Measurements from ENCODE around the gene FAM50A. TPM values are rescaled to one million over a fixed set of nuclear protein-coding genes. Genes with fewer than 3 reads are reported as not detected.

Gene FAM50A
- total RNA-seq, 4 donors from 2014 or later, result 15.9 to 27.3 (median 19.6) TPM

DNA sequence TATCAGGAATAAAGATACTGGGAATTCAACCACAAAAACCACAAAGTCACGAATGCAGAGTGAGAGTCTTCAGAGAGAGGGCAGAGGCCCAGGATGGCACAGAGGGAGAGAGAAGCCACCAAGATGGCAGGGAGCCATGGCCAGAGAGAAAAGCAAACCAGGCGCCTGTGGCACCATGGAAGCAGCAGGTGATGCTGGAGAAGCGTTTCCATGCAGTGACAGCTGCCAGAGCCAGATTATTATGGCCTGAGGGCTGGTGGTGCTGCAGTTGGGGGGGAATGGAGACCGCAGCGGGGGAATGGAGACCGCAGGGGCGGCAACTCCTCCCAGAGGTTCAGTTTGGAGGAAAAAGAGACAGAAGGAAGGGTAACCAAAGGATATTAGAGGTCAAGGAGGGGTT lies 26.8 kb upstream of the FAM50A start:
- WGBS, 2 donors, result 67 to 75% methylated on average over 5 to 7 of the region's 7 CpGs
- Histone ChIP-seq H3K27me3 (no peaks in the 10 kb centered on the region), H3K4me3 (no peak overlapping the region), H3K36me3 (peaks cover 0 to 36% (median 6%) of the 10 kb centered on the region in 3 donors), H3K4me1 (peaks cover 0 to 14% (median 5%) of the 10 kb centered on the region in 3 donors), H3K27ac (no peak overlapping the region), H3K9me3 (no peaks in the 10 kb centered on the region)
- TF ChIP-seq, protein P1, sequence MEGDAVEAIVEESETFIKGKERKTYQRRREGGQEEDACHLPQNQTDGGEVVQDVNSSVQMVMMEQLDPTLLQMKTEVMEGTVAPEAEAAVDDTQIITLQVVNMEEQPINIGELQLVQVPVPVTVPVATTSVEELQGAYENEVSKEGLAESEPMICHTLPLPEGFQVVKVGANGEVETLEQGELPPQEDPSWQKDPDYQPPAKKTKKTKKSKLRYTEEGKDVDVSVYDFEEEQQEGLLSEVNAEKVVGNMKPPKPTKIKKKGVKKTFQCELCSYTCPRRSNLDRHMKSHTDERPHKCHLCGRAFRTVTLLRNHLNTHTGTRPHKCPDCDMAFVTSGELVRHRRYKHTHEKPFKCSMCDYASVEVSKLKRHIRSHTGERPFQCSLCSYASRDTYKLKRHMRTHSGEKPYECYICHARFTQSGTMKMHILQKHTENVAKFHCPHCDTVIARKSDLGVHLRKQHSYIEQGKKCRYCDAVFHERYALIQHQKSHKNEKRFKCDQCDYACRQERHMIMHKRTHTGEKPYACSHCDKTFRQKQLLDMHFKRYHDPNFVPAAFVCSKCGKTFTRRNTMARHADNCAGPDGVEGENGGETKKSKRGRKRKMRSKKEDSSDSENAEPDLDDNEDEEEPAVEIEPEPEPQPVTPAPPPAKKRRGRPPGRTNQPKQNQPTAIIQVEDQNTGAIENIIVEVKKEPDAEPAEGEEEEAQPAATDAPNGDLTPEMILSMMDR (IDR thresholded peaks at IDR 0.05), result no peak
- TF ChIP-seq POLR2A (IDR thresholded peaks at IDR 0.05), result no peak
- intact Hi-C loops (cut with DNase I), result no loop called here
- DNase-seq, result no peak

DNA sequence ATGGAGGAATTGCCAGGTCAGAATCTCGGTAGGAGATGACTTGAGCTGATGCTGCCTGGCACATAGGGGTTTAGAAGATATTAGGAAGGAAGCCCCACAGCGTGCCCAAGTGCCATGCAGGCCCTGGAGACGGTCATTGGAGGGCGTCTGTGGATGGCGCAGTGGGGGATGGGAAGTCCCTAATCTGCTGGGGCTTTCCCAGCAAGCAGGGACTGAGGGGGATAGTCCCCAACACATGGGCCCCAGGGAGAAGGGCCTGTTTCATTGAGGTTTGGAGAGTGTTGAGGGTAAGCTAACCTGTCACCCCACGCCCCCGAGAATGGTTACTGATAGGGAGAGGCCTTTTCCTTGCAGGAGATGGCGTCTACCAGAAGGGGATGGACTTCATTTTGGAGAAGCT lies 24.8 kb upstream of the FAM50A start:
- intact Hi-C loops (cut with DNase I), result no loop called here
- no peak for DNase-seq
- WGBS, 2 donors, result 85 to 89% methylated on average over 5 to 8 of the region's 8 CpGs
- H3K27ac ChIP-seq, result peak overlapping the region in 1 of 4 donors; percentile 14
- no peaks in the 10 kb centered on the region for H3K4me1 ChIP-seq
- peaks cover 0 to 26% (median 6%) of the 10 kb centered on the region in 3 donors for H3K36me3 ChIP-seq
- no peak overlapping the region for H3K4me3 ChIP-seq
- TF ChIP-seq POLR2A (IDR thresholded peaks at IDR 0.05), result no peak
- TF ChIP-seq, protein P1 (IDR thresholded peaks at IDR 0.05), result no peak
- H3K9me3 ChIP-seq, result no peaks in the 10 kb centered on the region
- H3K27me3 ChIP-seq, result no peaks in the 10 kb centered on the region

DNA sequence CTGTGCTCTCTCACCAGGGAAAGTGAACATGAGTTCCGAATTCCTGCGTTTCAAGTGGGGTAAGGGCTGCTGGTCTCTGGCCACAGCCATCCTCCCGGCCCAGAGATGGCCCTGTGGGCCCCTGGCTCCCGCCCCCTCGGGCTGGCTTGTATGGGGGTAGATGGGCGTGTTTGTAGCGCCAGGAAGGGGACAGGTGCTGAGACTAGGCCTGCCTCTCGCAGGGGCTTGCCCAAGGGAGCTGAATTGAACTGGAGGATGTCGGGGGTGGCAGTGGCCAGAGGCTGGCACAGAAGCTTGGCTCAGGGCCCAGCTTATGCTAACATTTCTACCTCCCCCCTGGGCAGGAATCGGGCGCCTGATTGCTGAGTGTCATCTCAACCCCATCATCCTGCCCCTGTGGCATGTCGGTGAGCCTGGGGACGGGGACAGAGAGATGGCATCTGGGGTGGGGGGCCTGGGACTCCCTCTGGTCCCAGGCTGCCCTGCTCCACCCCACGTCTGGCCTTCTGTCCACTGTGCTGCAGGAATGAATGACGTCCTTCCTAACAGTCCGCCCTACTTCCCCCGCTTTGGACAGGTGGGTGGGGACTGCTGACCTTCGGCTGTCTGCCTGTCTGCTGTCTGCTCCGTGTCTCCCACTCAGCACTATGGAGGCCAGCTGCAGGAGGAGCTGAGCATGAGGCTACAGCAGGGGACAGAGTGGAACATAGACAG lies 24.1 kb upstream of the FAM50A start:
- H3K27ac ChIP-seq, result peak overlapping the region in 2 of 4 donors; percentile 14 to 46

DNA sequence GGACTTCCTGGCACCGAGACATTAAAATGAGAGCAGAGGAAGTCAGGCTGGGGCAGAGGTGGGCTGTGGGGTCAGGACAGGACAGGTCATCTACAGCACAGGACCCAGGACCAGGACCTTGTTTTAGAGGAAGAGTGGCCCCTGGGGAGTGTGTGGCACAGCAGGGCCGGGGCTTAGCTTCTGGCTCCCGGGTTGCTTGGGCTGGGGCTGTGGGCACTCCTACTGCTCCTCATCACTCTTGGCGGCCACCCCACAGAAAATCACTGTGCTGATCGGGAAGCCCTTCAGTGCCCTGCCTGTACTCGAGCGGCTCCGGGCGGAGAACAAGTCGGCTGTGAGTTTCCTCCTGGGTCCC lies 23.6 kb upstream of the FAM50A start:
- H3K27me3 ChIP-seq, result no peaks in the 10 kb centered on the region
- H3K9me3 ChIP-seq, result no peaks in the 10 kb centered on the region
- no peak for TF ChIP-seq POLR2A (IDR thresholded peaks at IDR 0.05)
- TF ChIP-seq, protein P1 (IDR thresholded peaks at IDR 0.05), result no peak
- no peak for DNase-seq
- H3K27ac ChIP-seq, result no peak overlapping the region
- H3K4me1 ChIP-seq, result no peaks in the 10 kb centered on the region
- H3K36me3 ChIP-seq, result peaks cover 0 to 20% (median 6%) of the 10 kb centered on the region in 3 donors
- 78% methylated on average over 10 of the region's 10 CpGs; no CpG with 5 or more reads in 1 of the 2 donors for WGBS, 2 donors
- no peak overlapping the region for H3K4me3 ChIP-seq
- intact Hi-C loops (cut with DNase I), result no loop called here

More for the DNA sequence above, 24.1 kb upstream of the FAM50A start:
- 20 to 46% methylated on average over 1 to 5 of the region's 19 CpGs for WGBS, 2 donors
- TF ChIP-seq POLR2A (IDR thresholded peaks at IDR 0.05), result no peak
- TF ChIP-seq, protein P1 (IDR thresholded peaks at IDR 0.05), result no peak
- H3K4me3 ChIP-seq, result no peak overlapping the region
- H3K27me3 ChIP-seq, result no peaks in the 10 kb centered on the region
- no peaks in the 10 kb centered on the region for H3K4me1 ChIP-seq
- H3K9me3 ChIP-seq, result no peaks in the 10 kb centered on the region
- no peak for DNase-seq
- peaks cover 0 to 25% (median 6%) of the 10 kb centered on the region in 3 donors for H3K36me3 ChIP-seq
- intact Hi-C loops (cut with DNase I), result no loop called here

DNA sequence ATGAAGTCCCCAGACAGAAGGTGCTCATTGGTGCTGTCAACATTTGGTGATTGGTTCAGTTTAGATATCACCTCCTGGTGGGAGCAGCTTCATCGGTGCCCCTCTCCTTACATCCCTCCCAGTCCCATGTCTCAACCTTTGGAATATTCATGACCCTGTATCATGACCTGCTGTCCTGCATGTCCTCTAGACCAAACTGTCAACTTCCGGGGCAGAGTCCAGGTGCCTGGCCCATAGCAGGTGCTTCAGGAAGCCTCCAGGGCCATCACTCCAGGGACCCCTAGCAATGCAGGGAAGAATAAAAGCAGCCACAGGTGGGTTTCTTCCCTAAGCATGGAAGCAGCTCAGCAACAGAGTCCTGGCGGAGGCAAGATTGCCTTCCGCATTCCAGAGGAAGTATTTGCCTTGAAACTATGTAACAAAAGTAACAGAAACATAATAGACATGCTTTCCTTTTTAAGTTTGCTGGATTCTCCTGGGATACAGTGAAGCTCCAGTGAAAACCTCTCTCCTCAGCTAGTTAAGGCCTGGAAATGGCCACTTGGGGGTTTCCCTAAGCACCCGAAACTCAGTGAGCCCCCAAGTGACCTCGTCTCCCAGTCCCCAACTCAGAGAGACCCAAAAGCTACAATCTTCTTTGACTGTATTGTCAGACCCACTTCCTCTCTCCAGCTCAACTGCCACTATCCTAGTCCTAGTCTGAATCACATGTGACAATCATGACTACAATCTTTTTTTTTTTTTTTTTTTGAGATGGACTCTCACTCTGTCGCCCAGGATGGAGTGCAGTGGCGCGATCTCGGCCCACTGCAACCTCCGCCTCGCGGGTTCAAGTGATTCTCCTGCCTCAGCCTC lies 16.8 kb upstream of the FAM50A start:
- no peak for DNase-seq
- 56 to 84% methylated on average over 2 to 5 of the region's 13 CpGs for WGBS, 2 donors
- H3K4me3 ChIP-seq, result no peak overlapping the region
- H3K9me3 ChIP-seq, result no peaks in the 10 kb centered on the region
- H3K27me3 ChIP-seq, result no peaks in the 10 kb centered on the region
- H3K4me1 ChIP-seq, result peaks cover 5 to 42% (median 7%) of the 10 kb centered on the region in 3 donors
- peaks cover 0 to 6% (median 0%) of the 10 kb centered on the region in 3 donors for H3K36me3 ChIP-seq
- H3K27ac ChIP-seq, result peak overlapping the region in 1 of 4 donors; percentile 21
- no peak for TF ChIP-seq POLR2A (IDR thresholded peaks at IDR 0.05)
- intact Hi-C loops (cut with DNase I), result no loop called here

Data from esophagus squamous epithelium (tissue), 5 donors.